Neural progenitor cell (in vitro differentiated cells): ENCODE data around the gene ASRGL1. TPM values are rescaled to one million over a fixed set of nuclear protein-coding genes. Genes with fewer than 3 reads are reported as not detected.

Source experiments
- DNase-seq: peaks from one replicate; pipeline ENCODE4 v3.0.0-alpha.2; 2016; ENCODE audit warnings: low spot score
- H2AFZ ChIP-seq: fragments of 200-600 bp; sonication (generic); replicated peaks from 2 replicates; pipeline ENCODE4 v1.6.1; 2016; ENCODE audit warnings: antibody characterized with exemption
- H3F3A ChIP-seq: fragments of 200-600 bp; sonication (generic); 2 replicates; pipeline ENCODE4 v1.6.1; 2016; ENCODE audit warnings: antibody characterized with exemption, low read depth
- H3K27ac ChIP-seq: fragments of 200-600 bp; sonication (generic); 2 replicates; pipeline ENCODE4 v1.5.1; 2016; ENCODE audit warnings: mild to moderate bottlenecking
- H3K27me3 ChIP-seq: fragments of 200-600 bp; sonication (generic); 2 replicates; pipeline ENCODE4 v1.6.1; 2016; ENCODE audit warnings: mild to moderate bottlenecking, moderate library complexity
- H3K36me3 ChIP-seq: fragments of 200-600 bp; sonication (generic); 2 replicates; pipeline ENCODE4 v1.5.1; 2016
- H3K4me1 ChIP-seq: fragments of 200-600 bp; sonication (generic); 2 replicates; pipeline ENCODE4 v1.6.1; 2016; ENCODE audit warnings: mixed run types
- H3K4me2 ChIP-seq: fragments of 200-600 bp; sonication (generic); 2 replicates; pipeline ENCODE4 v1.6.1; 2016
- H3K4me3 ChIP-seq: fragments of 200-600 bp; sonication (generic); 2 replicates; pipeline ENCODE4 v1.5.1; 2016
- H3K79me2 ChIP-seq: fragments of 200-600 bp; sonication (generic); 2 replicates; pipeline ENCODE4 v1.6.1; 2016; ENCODE audit warnings: low read depth
- H3K9ac ChIP-seq: fragments of 200-600 bp; sonication (generic); 2 replicates; pipeline ENCODE4 v1.6.1; 2016
- H3K9me3 ChIP-seq: fragments of 200-600 bp; sonication (generic); 2 replicates; pipeline ENCODE4 v1.5.1; 2016; ENCODE audit warnings: low read depth
- H4K20me1 ChIP-seq: fragments of 200-600 bp; sonication (generic); 2 replicates; pipeline ENCODE4 v1.6.1; 2016; ENCODE audit warnings: low read depth
- H3K27ac Mint-ChIP-seq: 3 replicates; pipeline ENCODE4 v1.8.0; 2021; ENCODE audit warnings: mixed read lengths
- H3K27me3 Mint-ChIP-seq: 2 replicates; pipeline ENCODE4 v1.8.0; 2022; ENCODE audit warnings: low read depth, mild to moderate bottlenecking, inconsistent platforms, moderate library complexity, mixed read lengths; ENCODE audit not compliant: insufficient read depth
- H3K36me3 Mint-ChIP-seq: 3 replicates; pipeline ENCODE4 v1.8.0; 2021; ENCODE audit warnings: mixed read lengths
- H3K4me1 Mint-ChIP-seq: 3 replicates; pipeline ENCODE4 v1.8.0; 2021; ENCODE audit warnings: mixed read lengths
- H3K4me3 Mint-ChIP-seq: 3 replicates; pipeline ENCODE4 v1.8.0; 2021; ENCODE audit warnings: mild to moderate bottlenecking, moderate library complexity, mixed read lengths
- H3K9me3 Mint-ChIP-seq: 3 replicates; pipeline ENCODE4 v1.8.0; 2020; ENCODE audit warnings: mixed read lengths
- EZH2 ChIP-seq: fragments of 200-600 bp; sonication (generic); IDR thresholded peaks from 2 replicates; pipeline ENCODE4 v1.6.1; 2017; ENCODE audit warnings: antibody characterized with exemption, mild to moderate bottlenecking, moderate library complexity
- EZH2phosphoT487 ChIP-seq: fragments of 200-600 bp; sonication (generic); IDR thresholded peaks from 2 replicates; pipeline ENCODE4 v1.6.1; 2017; ENCODE audit warnings: antibody characterized with exemption
- total RNA-seq: library from RNA; depleted of rRNA; stranded (reverse); fragments of >200 nt; gene quantifications from 2 replicates; pipeline ENCODE4 v1.2.3, GENCODE V29; 2015; ENCODE audit warnings: low replicate concordance
- TF ChIP-seq, protein P1 (sequence below): fragments of 200-600 bp; sonication (generic); IDR thresholded peaks from 2 replicates; pipeline ENCODE4 v1.5.1; 2017; ENCODE audit warnings: antibody characterized with exemption, mild to moderate bottlenecking

ASRGL1 gene
- total RNA-seq, 1 donor from 2014 or later, result 56.8 TPM

DNA sequence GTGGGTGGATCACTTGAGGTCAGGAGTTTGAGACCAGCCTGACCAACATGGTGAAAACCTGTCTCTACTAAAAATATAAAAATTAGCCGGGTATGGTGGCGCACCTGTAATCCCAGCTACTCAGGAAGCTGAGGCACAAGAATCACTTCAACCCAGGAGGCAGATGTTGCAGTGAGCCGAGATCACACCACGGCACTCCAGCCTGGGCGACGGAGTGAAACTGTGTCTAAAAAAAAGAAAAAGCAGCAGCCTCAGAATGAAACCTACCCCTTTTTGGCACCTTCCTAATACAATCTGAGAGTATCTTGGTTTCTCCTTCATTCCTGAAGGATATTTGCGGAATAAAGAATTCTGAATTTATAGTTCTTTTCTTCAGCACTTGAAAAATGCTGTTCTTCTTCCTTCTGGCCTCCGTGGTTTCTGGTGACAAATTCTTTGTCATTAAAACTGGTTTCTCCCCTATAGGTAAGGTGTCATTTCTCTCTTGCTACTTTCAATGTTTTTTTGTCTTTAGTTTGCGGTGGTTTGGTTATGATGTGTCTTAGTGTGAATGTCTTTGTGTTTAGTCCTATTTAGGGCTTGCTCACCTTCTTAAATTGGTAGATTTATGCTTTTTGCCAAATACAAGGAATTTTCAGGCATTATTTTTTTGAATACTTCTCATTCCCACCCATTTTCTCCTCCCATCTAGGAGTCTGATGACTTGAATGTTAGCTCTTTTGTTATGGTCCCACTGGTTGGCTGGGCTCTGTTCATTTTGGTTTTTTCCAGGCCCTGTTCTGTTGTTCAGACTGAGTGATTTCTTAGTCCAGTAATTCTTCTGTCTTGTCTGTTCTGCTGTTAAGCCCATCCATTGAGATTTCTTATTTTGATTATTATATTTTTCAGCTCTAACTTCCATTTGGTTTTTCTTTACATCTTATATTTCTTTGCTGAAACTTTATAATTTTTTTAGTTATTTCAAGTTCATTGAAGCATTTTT lies 15.4 kb downstream of the ASRGL1 start:
- Histone ChIP-seq H3K4me1 (peaks cover 7% of the 10 kb centered on the region), H4K20me1 (no peaks in the 10 kb centered on the region), H3K27ac (no peak overlapping the region), H3K9me3 (no peaks in the 10 kb centered on the region), H3K9ac (no peak overlapping the region), H3K4me2 (no peak overlapping the region), H3K36me3 (peaks cover 8% of the 10 kb centered on the region), H3K4me3 (no peak overlapping the region), H3K27me3 (no peaks in the 10 kb centered on the region), H3K79me2 (peaks cover 8% of the 10 kb centered on the region), H2AFZ (no peak overlapping the region), H3F3A (peaks cover 19% of the 10 kb centered on the region)
- no peak for DNase-seq
- Mint-ChIP-seq H3K4me1 (peaks cover 31% of the 10 kb centered on the region), H3K4me3 (no peak overlapping the region), H3K27ac (no peak overlapping the region), H3K36me3 (peaks cover 17% of the 10 kb centered on the region), H3K27me3 (peaks cover 3% of the 10 kb centered on the region), H3K9me3 (no peaks in the 10 kb centered on the region)
- TF ChIP-seq EZH2 (no peak), EZH2phosphoT487 (no peak)
- TF ChIP-seq, protein P1, sequence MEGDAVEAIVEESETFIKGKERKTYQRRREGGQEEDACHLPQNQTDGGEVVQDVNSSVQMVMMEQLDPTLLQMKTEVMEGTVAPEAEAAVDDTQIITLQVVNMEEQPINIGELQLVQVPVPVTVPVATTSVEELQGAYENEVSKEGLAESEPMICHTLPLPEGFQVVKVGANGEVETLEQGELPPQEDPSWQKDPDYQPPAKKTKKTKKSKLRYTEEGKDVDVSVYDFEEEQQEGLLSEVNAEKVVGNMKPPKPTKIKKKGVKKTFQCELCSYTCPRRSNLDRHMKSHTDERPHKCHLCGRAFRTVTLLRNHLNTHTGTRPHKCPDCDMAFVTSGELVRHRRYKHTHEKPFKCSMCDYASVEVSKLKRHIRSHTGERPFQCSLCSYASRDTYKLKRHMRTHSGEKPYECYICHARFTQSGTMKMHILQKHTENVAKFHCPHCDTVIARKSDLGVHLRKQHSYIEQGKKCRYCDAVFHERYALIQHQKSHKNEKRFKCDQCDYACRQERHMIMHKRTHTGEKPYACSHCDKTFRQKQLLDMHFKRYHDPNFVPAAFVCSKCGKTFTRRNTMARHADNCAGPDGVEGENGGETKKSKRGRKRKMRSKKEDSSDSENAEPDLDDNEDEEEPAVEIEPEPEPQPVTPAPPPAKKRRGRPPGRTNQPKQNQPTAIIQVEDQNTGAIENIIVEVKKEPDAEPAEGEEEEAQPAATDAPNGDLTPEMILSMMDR, result no peak

GRCh38 chr11:62353841-62354240 lies 16.6 kb downstream of the ASRGL1 start:
- Histone ChIP-seq H2AFZ (no peak overlapping the region), H3K4me3 (no peak overlapping the region), H3K4me1 (peaks cover 7% of the 10 kb centered on the region), H3K36me3 (peaks cover 10% of the 10 kb centered on the region), H3K9me3 (no peaks in the 10 kb centered on the region), H3K79me2 (peaks cover 8% of the 10 kb centered on the region), H3K27ac (no peak overlapping the region), H4K20me1 (no peaks in the 10 kb centered on the region), H3K4me2 (no peak overlapping the region), H3F3A (peaks cover 19% of the 10 kb centered on the region), H3K9ac (no peak overlapping the region), H3K27me3 (no peaks in the 10 kb centered on the region)
- peaks cover 3% of the 10 kb centered on the region for H3K27me3 Mint-ChIP-seq
- H3K27ac Mint-ChIP-seq, result no peak overlapping the region
- H3K36me3 Mint-ChIP-seq, result peaks cover 20% of the 10 kb centered on the region
- no peak for DNase-seq
- H3K4me3 Mint-ChIP-seq, result no peak overlapping the region
- peaks cover 31% of the 10 kb centered on the region for H3K4me1 Mint-ChIP-seq
- TF ChIP-seq EZH2 (no peak), EZH2phosphoT487 (no peak)
- TF ChIP-seq, protein P1, result no peak
- H3K9me3 Mint-ChIP-seq, result no peaks in the 10 kb centered on the region

- H3K4me1 Mint-ChIP-seq, result peaks cover 16% of the 10 kb centered on the region
- Histone ChIP-seq H3K36me3 (peaks cover 12% of the 10 kb centered on the region), H3K9me3 (no peaks in the 10 kb centered on the region), H4K20me1 (no peaks in the 10 kb centered on the region), H3K27ac (no peak overlapping the region), H2AFZ (no peak overlapping the region), H3K4me2 (no peak overlapping the region), H3K27me3 (no peaks in the 10 kb centered on the region), H3K4me3 (no peak overlapping the region), H3K4me1 (peaks cover 7% of the 10 kb centered on the region), H3K79me2 (peaks cover under 1% of the 10 kb centered on the region), H3F3A (peaks cover 26% of the 10 kb centered on the region), H3K9ac (no peak overlapping the region)
- no peak overlapping the region for H3K4me3 Mint-ChIP-seq
- TF ChIP-seq, protein P1, result no peak
- TF ChIP-seq EZH2phosphoT487 (no peak), EZH2 (no peak)
- DNase-seq, result no peak
- peaks cover 9% of the 10 kb centered on the region for H3K36me3 Mint-ChIP-seq
- H3K27ac Mint-ChIP-seq, result no peak overlapping the region
- no peaks in the 10 kb centered on the region for H3K9me3 Mint-ChIP-seq
- no peaks in the 10 kb centered on the region for H3K27me3 Mint-ChIP-seq
Observed at GRCh38 chr11:62358273-62358672, 21.0 kb downstream of the ASRGL1 start.
